HG03060 (cell line): ENCODE results near the gene TSEN54.
"Not testable (repeated sequence)": the region's sequence is repeated elsewhere in the genome, so short reads cannot be mapped to it uniquely, and the experiment has no call there.

Experiments used
- ATAC-seq: cut with Tn5 transposase; IDR thresholded peaks from one replicate; pipeline ENCODE4 v1.9.1; 2021; ENCODE audit warnings: low read depth, moderate number of reproducible peaks; ENCODE audit not compliant: unreplicated experiment

The TSEN54 gene

DNA sequence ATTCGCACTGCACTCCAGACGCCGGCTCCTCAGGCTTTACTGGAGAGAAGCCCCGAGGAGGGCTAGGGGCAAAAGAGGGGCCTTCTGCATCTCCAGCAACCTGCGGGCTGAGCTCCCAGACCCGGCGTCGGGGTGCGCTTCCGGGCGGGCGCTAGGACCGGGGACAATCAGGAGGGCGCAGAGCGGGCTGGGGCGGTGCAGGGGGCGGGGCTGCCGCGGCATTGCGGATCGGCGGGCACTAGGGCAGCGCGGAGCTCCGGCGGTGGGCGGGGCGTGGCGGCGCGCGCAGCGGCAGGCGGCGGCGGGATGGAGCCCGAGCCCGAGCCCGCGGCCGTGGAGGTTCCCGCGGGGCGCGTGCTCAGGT is at the start of gene TSEN54:
TSEN54 (plus strand) TSS at position 274 of the 364 bp plus-strand sequence; CDS start at position 307, 33 bp downstream.
- no peak for ATAC-seq

DNA sequence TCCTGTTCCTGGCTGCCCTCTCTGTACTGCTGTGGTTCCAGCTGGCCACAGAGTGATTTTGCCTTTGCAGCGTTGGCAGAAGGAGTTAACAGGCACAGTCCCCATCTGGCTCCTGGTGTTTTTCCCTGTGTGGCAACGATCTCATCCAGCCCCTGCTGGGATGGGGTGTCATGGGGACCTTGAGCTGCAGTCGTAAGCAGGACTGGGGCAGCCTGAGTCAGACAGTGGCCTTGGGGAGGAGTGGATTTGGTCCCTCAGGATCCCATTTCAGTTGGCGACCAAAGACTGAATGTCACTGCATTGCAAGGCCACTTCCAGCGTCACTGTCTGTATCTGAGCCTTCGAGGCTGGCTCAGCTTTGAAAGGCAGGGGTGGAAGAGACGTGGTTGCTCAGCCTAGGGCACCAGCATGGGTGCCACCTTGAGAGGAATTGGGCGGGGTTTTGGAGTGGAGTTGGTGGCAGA is 48.0 kb upstream of the TSEN54 start:
- ATAC-seq = no peak

DNA sequence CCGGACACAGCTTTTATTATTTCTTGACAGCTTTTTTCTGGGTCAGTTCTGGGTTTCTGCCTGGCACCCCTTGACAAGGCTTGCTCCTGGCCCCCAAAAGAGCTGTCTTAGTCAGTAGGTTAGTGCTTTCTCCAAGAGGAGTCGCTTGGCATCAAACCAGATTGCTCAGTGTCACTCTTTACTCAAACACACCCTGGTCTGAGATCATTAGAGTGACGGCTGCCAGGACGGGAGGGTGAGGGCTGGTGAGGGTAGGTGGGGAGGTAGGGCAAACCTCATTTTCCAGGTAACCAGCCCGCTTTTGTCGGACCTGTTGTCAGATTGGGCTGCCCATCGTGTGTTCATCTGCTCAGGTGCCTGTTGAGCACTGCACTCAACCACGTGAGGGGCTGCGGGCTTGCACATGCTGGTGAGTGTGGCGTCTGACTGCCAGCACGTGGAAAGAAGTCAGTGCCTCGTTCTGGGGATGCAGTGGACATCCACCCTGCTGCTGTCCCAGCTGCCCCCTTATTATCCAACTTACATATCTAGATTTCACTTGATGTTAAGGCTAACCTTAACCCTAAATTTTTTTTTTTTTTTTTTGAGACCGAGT is 47.5 kb upstream of the TSEN54 start:
- no peak for ATAC-seq

GRCh38 chr17:75471207-75471606 is 45.1 kb upstream of the TSEN54 start:
- no peak for ATAC-seq

- ATAC-seq = no peak
These were observed 44.2 kb upstream of the TSEN54 start for GRCh38 chr17:75472119-75472518.

- ATAC-seq = no peak
These were observed 43.1 kb upstream of the TSEN54 start for GRCh38 chr17:75473246-75473645.

GRCh38 chr17:75474736-75475135 is 41.6 kb upstream of the TSEN54 start:
- no peak for ATAC-seq

DNA sequence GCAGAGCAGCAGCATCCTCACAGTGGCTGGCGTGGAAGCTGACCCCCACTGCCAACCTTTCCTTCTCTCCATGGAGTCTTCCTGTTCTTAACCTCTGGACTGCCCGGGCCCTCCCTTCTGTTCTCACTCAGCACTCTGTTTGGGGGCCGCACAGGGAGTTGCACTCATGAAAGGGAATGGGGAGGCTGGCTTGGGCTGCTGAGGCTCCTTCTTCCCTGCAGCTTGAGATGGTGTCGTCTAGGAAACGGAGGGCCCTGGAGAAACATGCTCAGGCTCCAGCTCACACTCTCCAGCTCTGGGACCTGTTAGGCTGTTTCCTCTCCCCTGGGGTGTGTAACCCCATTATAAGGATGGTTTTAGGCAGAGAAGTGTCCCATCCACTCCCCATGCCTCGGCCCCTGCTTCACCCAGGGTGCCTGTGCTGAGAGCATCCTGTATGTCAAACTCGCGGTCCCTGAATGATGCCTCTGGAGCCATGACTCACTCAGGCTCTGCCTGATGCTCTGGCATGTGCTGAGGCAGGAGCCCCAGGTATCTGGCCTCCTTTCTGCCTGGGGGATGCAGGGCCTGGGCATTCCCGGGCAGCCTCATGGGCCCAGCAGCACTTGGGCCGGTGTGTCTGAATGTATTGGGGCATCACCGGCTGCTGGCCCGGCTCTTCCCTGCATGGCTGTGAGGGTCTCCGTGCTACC is 41.0 kb upstream of the TSEN54 start:
- no peak for ATAC-seq

GRCh38 chr17:75475851-75476250 is 40.5 kb upstream of the TSEN54 start:
- ATAC-seq = no peak

DNA sequence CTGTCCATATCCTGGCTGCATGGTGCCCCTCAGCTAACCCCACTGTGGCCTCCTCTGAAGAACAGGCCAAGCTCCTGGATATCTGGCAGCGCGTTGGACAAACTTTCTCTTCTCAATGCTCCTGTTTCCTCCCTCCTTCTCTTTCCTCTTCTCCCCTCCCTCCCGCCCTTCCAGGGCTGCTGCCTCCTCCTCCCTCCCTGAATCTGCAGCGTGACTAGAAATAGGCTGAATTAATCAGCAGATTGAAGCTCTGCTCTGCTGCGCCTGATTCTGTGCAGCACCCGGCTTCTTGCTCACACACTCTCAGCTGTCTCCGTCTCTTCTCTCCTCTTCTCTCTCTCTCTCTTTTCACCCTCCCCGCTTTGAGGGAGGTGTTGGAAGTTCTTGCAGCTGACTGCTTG is 40.1 kb upstream of the TSEN54 start:
- no peak for ATAC-seq

GRCh38 chr17:75476752-75477489 is 39.4 kb upstream of the TSEN54 start:
- ATAC-seq = no peak

DNA sequence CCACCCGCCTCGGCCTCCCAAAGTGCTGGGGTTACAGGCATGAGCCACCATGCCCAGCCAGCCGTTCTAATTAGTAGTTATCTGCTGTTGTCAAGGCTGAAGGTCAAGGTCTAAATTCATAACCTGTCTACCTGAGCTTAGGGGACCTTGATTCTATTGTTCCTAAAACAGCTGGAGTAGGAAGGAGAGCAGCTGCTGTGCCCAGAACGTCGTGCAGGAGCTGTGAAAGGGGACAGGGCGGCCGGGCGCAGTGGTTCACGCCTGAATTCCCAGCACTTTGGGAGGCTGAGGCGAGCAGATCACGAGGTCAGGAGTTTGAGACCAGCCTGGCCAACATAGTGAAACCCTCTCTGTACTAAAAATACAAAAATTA is 38.9 kb upstream of the TSEN54 start:
- ATAC-seq = not testable (repeated sequence)

DNA sequence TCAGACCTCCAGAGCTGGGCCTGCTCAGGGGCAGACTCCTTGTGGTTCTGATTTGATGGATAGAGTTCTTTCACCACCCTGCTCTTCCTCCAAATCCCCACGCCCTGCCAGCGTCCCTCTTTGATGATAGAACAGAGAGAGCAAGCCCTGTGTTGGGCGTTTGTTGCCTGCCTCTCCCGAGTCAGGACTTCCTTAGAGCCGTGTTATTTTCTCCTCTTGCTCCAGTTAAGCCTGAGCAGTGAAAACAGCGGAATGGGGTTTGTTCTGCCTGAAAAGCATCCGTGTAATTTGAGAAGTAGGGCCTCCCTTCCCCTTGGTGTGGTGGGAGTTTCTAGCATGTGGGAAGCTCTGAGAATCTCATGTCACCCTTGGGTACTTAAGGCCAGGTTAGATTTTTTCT is 37.8 kb upstream of the TSEN54 start:
- ATAC-seq = no peak

DNA sequence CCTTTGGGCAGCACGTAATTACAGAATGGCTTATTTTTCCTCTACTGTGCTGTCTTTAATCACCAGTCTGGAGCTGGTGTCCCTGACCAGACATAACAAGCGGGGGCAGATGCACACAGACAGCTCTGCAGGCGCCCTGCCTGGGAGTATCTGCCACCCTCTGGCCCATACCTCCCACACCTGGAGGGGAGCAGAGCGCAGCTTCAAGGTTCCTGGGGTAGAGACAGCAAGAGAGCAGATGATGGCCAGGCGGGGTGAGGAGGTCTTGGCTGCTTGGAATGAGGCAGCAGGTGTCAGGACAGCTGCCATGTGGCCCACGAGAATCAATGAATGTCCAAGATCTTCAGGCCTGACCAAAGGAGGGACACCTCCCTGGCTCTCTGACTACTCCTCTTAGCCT is 36.0 kb upstream of the TSEN54 start:
- no peak for ATAC-seq

DNA sequence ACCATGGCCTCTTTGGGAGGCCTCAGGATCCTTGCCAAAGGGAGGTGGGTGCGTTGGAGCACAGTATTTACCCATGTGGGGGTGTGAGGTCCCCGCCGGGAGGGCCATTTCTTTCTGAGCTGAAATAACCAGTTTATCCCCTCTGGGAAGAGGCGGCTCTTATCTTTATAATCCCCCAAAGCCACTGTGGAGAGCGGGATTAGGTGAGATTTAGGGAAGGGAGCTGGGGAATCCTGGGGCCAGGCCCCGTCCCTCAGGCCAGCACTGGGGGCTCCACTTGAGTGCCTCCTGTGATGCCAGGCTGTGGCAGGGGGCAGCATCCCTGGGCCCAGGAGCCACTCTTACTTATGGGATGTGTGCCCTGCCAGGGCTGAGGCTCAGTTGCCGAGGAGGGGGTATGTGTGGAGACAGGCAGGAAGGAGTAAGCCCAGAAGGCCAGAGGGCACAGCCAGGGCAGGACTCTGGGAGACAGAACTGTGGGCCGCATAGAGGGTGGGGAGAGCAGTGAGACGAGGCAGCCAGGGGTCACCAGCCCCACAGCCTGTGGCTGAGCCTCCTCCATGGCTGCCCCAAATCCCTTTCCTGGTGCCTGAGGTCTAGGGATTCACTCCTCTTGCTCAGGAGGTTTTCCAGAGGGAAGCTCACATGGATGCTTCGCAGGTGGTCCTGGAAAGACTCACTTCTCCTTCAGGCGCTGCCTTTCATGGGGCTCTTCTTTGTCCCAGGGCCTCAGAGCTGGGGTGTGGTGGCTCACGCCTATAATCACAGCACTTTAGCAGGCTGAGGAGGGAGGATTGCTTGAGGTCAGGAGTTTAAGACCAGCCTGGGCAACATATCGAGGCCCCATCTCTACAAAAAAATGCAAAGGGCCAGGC is 34.9 kb upstream of the TSEN54 start:
- no peak for ATAC-seq

- no peak for ATAC-seq
These were observed 34.0 kb upstream of the TSEN54 start for GRCh38 chr17:75482098-75482942.

- ATAC-seq = no peak
These were observed 30.6 kb upstream of the TSEN54 start for GRCh38 chr17:75485688-75486087.

- ATAC-seq = no peak
These were observed 30.2 kb upstream of the TSEN54 start for GRCh38 chr17:75486151-75486550.

- no peak for ATAC-seq
These were observed 29.4 kb upstream of the TSEN54 start for GRCh38 chr17:75486951-75487350.
